Neural cell (in vitro differentiated cells): ENCODE results near the gene ELMO1.

Experiments
- CTCF ChIP-seq: fragments of 450-650 bp; IDR thresholded peaks from 2 replicates; pipeline ENCODE4 v1.5.1; 2014; ENCODE audit warnings: antibody characterized with exemption, mild to moderate bottlenecking, moderate library complexity; ENCODE audit not compliant: poor library complexity, severe bottlenecking
- EZH2 ChIP-seq: fragments of 200-600, 300-800 bp; shearing (Covaris generic), sonication (generic); IDR thresholded peaks from 2 replicates; pipeline ENCODE4 v1.6.1; 2014; ENCODE audit warnings: antibody characterized with exemption, low read length, borderline replicate concordance, mild to moderate bottlenecking; ENCODE audit not compliant: insufficient read depth, poor library complexity, severe bottlenecking
- RAD21 ChIP-seq: fragments of 450-650 bp; conservative IDR thresholded peaks from 2 replicates; pipeline ENCODE4 v1.6.1; 2014; ENCODE audit warnings: antibody characterized with exemption, mild to moderate bottlenecking, moderate library complexity
- REST ChIP-seq: IDR thresholded peaks from 2 replicates; pipeline ENCODE4 v1.6.1; 2012; ENCODE audit warnings: borderline replicate concordance
- TAF1 ChIP-seq: IDR thresholded peaks from 2 replicates; pipeline ENCODE4 v1.6.1; 2012; ENCODE audit warnings: low read depth

- TF ChIP-seq REST = no peak
- TF ChIP-seq CTCF = no peak
- no peak for TF ChIP-seq EZH2
- no peak for TF ChIP-seq TAF1
- TF ChIP-seq RAD21 = no peak
Measured at GRCh38 chr7:36969376-36969775, 479.3 kb downstream of the ELMO1 start.
